ENCODE results near the gene SUGP2. TPM values are rescaled to one million over a fixed set of nuclear protein-coding genes. Genes with fewer than 3 reads are reported as not detected.

Gene SUGP2
- total and polyA plus RNA-seq, 9 of the 15 experiments (the other 6 are each of a cell fraction or from before 2014, with no cell fraction given) = 13.1 to 101 (median 63.1) TPM

- TF ChIP-seq HDGF (IDR thresholded peaks at IDR 0.05) (0 out of 2 replicates have a peak, but pooled peaks have one; percentile 90), NRF1 (conservative IDR thresholded peaks at IDR 0.05 in 1 of 2, IDR thresholded peaks at IDR 0.05 in 1 of 2) (peak in 1 of 2 experiments; percentile 17; a peak in 1 of 4 replicates), IFI16 (CRISPR knock-in tag; IDR thresholded peaks at IDR 0.05) (no peak), POLR2G (IDR thresholded peaks at IDR 0.05; ENCODE audit: low read depth, low read length) (peak; percentile 56), NR2C1 (IDR thresholded peaks at IDR 0.05) (no peak), NR2C1 (tag; IDR thresholded peaks at IDR 0.05) (peak; percentile 60; the same call in 1 of the 2 replicates), TRIM28 (IDR thresholded peaks at IDR 0.05) (no peak), HMG20A (CRISPR knock-in tag; conservative IDR thresholded peaks at IDR 0.05) (no peak), FOXP1 (CRISPR knock-in tag; IDR thresholded peaks at IDR 0.05) (0 out of 2 replicates have a peak, but pooled peaks have one; percentile 29), MBD2 (IDR thresholded peaks at IDR 0.05; ENCODE audit: borderline replicate concordance, low read depth) (peak; percentile 16; the same call in 1 of the 2 replicates), MYC (IDR thresholded peaks at IDR 0.05; ENCODE audit: low read depth, low read length) (peak; percentile 49; the same call in 1 of the 2 replicates), MYC (CRISPR knock-in tag; IDR thresholded peaks at IDR 0.05; ENCODE audit: borderline replicate concordance, low read depth) (no peak), ZNF3 (CRISPR knock-in tag; IDR thresholded peaks at IDR 0.05) (no peak), ETV1 (tag; conservative IDR thresholded peaks at IDR 0.05; ENCODE audit: low read depth) (peak; percentile 87), ZNF212 (CRISPR knock-in tag; IDR thresholded peaks at IDR 0.05) (no peak), RFX7 (CRISPR knock-in tag; IDR thresholded peaks at IDR 0.05) (no peak), PYGO2 (tag; IDR thresholded peaks at IDR 0.05) (no peak)
- TF ChIP-seq, protein P1, sequence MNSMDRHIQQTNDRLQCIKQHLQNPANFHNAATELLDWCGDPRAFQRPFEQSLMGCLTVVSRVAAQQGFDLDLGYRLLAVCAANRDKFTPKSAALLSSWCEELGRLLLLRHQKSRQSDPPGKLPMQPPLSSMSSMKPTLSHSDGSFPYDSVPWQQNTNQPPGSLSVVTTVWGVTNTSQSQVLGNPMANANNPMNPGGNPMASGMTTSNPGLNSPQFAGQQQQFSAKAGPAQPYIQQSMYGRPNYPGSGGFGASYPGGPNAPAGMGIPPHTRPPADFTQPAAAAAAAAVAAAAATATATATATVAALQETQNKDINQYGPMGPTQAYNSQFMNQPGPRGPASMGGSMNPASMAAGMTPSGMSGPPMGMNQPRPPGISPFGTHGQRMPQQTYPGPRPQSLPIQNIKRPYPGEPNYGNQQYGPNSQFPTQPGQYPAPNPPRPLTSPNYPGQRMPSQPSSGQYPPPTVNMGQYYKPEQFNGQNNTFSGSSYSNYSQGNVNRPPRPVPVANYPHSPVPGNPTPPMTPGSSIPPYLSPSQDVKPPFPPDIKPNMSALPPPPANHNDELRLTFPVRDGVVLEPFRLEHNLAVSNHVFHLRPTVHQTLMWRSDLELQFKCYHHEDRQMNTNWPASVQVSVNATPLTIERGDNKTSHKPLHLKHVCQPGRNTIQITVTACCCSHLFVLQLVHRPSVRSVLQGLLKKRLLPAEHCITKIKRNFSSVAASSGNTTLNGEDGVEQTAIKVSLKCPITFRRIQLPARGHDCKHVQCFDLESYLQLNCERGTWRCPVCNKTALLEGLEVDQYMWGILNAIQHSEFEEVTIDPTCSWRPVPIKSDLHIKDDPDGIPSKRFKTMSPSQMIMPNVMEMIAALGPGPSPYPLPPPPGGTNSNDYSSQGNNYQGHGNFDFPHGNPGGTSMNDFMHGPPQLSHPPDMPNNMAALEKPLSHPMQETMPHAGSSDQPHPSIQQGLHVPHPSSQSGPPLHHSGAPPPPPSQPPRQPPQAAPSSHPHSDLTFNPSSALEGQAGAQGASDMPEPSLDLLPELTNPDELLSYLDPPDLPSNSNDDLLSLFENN (IDR thresholded peaks at IDR 0.05; ENCODE audit: low read depth in 2 of 2, low read length in 2 of 2) = no peak
- TF ChIP-seq, protein P2, sequence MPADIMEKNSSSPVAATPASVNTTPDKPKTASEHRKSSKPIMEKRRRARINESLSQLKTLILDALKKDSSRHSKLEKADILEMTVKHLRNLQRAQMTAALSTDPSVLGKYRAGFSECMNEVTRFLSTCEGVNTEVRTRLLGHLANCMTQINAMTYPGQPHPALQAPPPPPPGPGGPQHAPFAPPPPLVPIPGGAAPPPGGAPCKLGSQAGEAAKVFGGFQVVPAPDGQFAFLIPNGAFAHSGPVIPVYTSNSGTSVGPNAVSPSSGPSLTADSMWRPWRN (IDR thresholded peaks at IDR 0.05; ENCODE audit: low read depth) = no peak
Observed at GRCh38 chr19:19059018-19059836, 25.9 kb upstream of the SUGP2 start (continued).

Measured in K562 (cell line).